AG04450 (cell line): ENCODE measurements around the gene TPRKB. TPM values are rescaled to one million over a fixed set of nuclear protein-coding genes. Genes with fewer than 3 reads are reported as not detected.
A peak's percentile ranks its signal among the peaks of the same experiment; 100 is the strongest.
"Not testable (repeated sequence)": the region's sequence is repeated elsewhere in the genome, so short reads cannot be mapped to it uniquely, and the experiment has no call there.

Experiments
- CTCF ChIA-PET: fragments of 300-600, 350-600 bp; formaldehyde crosslinking; extraction: SDS; loops from one replicate; lab custom pipeline; 2022; ENCODE audit warnings: antibody characterized with exemption, inconsistent platforms; lab: Charles Lee
- POLR2A ChIA-PET: fragments of 350-600 bp; formaldehyde crosslinking; extraction: SDS; loops from one replicate; lab custom pipeline; 2021; ENCODE audit warnings: antibody characterized with exemption, inconsistent platforms; lab: Yijun Ruan, JAX
- DNase-seq: peaks from one replicate; pipeline ENCODE4 v3.0.0-alpha.2; 2011; ENCODE audit warnings: low read depth, low spot score
- H3K27ac ChIP-seq: one replicate; pipeline ENCODE4 v1.5.1; 2012; ENCODE audit warnings: low read depth, low read length, control low read depth
- H3K27me3 ChIP-seq: one replicate; pipeline ENCODE4 v1.6.0; 2012; ENCODE audit warnings: low read length; ENCODE audit not compliant: control insufficient read depth, insufficient read depth
- H3K4me3 ChIP-seq: 2 replicates; pipeline ENCODE4 v1.5.1; 2011; ENCODE audit warnings: mild to moderate bottlenecking, low read depth, low read length, control low read depth
- H3K9me3 ChIP-seq: 2 replicates; pipeline ENCODE4 v1.5.1; 2012; ENCODE audit warnings: low read length; ENCODE audit not compliant: control insufficient read depth, insufficient read depth
- polyA plus RNA-seq: library from polyadenylated mRNA; depleted of rRNA; stranded (reverse); fragments of >200 nt; gene quantifications from 2 replicates; pipeline ENCODE4 v1.2.3, GENCODE V29; 2011
- TF ChIP-seq, protein P1 (sequence below): IDR thresholded peaks from 2 replicates; pipeline ENCODE4 v1.5.1; 2011; ENCODE audit warnings: low read depth, low read length, control low read depth, inconsistent platforms

Gene TPRKB
- polyA plus RNA-seq, 1 experiment: 33.4 TPM

DNA sequence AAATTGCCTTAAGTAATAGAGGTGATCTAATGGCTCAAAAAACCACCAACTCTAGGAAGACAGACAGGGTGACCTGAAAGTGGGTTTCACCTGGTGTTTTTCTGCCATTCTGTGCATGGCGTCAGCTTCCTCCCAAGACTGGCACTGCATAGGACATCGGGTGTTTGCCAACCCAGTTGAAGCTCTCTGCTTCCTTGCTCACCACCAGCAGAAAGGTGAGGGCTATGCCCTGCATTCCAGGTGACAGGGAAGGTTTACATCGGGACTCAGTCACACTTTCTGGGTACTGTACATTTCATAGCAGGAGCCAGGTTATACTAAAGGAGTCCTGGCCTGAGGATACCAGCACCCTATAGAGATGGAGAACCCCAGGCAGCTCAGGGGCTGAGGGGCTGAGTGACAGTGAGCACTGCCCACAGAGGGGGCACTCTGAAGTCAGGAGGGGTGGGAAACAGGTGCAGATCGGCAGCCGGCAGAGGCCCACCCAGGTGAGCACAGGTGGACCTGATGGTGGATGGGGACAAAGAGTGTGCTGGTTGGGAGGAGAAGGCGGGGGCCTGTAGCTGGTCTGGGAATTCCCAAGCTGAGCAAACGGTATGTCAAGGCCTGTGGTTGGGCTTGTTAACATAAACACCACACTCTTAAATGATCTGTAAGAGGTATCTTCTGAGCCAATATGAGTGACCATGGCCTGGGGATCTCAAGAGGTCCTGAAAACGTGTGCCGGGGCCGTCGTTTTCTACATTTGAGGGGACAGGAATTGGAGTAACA lies 18.1 kb downstream of the TPRKB start:
- Histone ChIP-seq H3K27me3 (no peaks in the 10 kb centered on the region), H3K4me3 (no peak overlapping the region), H3K27ac (no peak overlapping the region), H3K9me3 (no peaks in the 10 kb centered on the region; the same call in 1 of the 2 replicates)
- no peak for DNase-seq
- TF ChIP-seq, protein P1, sequence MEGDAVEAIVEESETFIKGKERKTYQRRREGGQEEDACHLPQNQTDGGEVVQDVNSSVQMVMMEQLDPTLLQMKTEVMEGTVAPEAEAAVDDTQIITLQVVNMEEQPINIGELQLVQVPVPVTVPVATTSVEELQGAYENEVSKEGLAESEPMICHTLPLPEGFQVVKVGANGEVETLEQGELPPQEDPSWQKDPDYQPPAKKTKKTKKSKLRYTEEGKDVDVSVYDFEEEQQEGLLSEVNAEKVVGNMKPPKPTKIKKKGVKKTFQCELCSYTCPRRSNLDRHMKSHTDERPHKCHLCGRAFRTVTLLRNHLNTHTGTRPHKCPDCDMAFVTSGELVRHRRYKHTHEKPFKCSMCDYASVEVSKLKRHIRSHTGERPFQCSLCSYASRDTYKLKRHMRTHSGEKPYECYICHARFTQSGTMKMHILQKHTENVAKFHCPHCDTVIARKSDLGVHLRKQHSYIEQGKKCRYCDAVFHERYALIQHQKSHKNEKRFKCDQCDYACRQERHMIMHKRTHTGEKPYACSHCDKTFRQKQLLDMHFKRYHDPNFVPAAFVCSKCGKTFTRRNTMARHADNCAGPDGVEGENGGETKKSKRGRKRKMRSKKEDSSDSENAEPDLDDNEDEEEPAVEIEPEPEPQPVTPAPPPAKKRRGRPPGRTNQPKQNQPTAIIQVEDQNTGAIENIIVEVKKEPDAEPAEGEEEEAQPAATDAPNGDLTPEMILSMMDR: no peak
- ChIA-PET POLR2A (no interaction called here), CTCF (no interaction called here)

DNA sequence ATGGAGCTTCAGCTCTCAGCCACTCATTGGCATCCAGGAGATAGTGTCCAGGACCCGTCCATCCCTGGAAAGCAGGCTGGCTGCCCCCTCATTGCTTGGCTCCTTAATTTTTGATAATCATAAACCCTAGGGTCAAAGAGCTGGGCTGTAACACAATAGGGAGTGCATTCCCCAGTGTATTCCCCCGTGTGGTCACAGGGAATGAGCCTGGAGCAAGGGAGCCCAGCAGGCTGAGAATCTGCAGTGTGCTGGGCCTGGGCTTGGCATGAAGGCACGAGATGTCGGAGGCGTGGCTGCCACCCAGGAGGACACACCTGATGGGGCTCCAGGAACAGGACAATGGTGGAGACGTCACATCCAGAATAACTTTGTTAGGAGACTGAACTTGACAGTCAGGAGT lies 18.7 kb downstream of the TPRKB start:
- Histone ChIP-seq H3K27me3 (no peaks in the 10 kb centered on the region), H3K4me3 (no peak overlapping the region), H3K9me3 (no peaks in the 10 kb centered on the region; the same call in 1 of the 2 replicates), H3K27ac (no peak overlapping the region)
- TF ChIP-seq, protein P1: no peak
- no peak for DNase-seq
- CTCF ChIA-PET: no interaction called here
- POLR2A ChIA-PET: no interaction called here

DNA sequence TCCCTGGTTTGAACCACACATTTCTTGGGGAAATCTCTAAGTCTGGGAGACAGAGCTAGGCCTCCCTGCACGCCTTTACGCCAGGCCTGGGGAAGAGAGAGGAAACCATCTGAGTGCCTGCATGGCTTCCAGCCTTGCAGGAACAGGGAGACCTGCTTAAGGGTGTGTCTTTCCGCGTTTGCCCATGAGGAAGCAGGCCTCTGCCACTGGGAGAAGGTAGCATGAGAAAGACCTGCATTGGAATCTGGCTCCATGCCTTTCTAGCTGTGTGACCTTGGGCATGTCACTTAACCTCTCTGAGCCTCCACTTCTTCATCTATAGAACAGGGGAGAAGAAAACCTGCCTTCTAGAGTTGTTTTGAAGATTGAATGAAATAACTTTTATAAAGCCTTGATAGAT lies 19.4 kb downstream of the TPRKB start:
- DNase-seq, H3K4me3 ChIP-seq, H3K27me3 ChIP-seq, H3K9me3 ChIP-seq, POLR2A ChIA-PET, CTCF ChIA-PET, H3K27ac ChIP-seq: not testable (repeated sequence)

DNA sequence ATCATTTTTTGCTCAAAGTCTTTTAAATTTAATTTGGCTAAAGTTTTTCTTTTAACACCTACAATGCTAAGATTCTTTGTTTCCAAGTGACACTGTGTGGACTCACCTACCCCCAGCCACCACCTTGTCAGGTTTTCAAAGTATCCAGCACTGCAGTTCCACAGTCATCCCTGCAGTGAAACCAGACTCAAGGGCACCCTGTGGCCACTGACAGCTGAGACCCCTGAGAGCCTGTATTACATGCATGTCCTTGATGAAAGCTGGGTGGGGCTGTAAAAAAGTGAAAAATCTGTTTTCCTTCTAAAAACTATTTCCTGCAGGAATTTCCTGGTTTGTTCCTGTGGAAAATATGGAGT lies 19.9 kb downstream of the TPRKB start:
- Histone ChIP-seq H3K27ac (no peak overlapping the region), H3K9me3 (no peaks in the 10 kb centered on the region; the same call in 1 of the 2 replicates), H3K27me3 (no peaks in the 10 kb centered on the region), H3K4me3 (no peak overlapping the region)
- CTCF ChIA-PET: no interaction called here
- no peak for DNase-seq
- TF ChIP-seq, protein P1: no peak
- POLR2A ChIA-PET: no interaction called here

DNA sequence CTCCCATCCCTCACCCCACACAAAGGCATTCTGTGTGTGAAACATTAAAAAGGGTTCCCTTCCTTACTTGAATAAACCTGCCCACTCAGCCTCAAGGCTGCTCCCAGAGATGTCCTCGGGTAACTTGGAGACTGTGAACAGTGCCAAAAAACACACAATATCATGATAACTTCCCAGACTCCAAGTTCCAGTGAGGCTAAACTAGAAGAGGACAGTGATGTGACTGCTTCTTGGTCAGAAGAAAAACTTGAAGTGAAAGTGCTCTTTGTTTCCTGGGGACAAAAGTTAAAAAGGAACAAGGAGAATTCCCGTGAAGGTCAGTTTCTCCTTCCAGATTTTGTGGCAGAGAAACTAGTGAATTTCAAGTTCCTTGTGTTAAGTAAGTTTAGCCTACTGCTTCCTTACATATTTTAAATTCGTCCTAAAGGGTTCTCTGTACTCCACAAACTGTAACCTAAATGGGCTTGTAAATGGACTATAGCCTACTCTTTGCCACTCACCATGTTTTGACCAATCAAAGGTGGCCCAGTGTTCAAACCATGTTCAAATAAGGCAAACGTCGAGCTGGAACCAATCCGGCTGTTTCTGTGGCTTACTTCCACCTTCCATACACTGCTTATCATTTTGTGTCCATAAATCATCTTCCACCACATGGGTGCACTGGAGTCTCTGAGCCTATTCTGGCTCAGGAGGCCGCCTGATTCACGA lies 20.4 kb downstream of the TPRKB start:
- Histone ChIP-seq H3K27ac (no peak overlapping the region), H3K4me3 (no peak overlapping the region), H3K27me3 (no peaks in the 10 kb centered on the region), H3K9me3 (no peaks in the 10 kb centered on the region; the same call in 1 of the 2 replicates)
- ChIA-PET POLR2A (no interaction called here), CTCF (no interaction called here)
- TF ChIP-seq, protein P1: no peak
- peak; percentile 1 for DNase-seq
